NCI-H82 treated with DMSO at 0.1 percent for 48 hours (cell line): ENCODE data around the gene DCC.

ENCODE experiments used
- DNase-seq: peaks from one replicate; lab custom pipeline; 2025; ENCODE audit not compliant: unreplicated experiment; lab: John Stamatoyannopoulos, UW

DCC gene

GRCh38 chr18:52339891-52340371 lies at the start of gene DCC:
DCC (plus strand) TSS chr18:52340197; CDS start chr18:52340788, 591 bp downstream.
- peak; percentile 77 for DNase-seq

GRCh38 chr18:52310651-52311050 lies 29.3 kb upstream of the DCC start:
- DNase-seq = no peak

GRCh38 chr18:52311331-52311730 lies 28.7 kb upstream of the DCC start:
- no peak for DNase-seq

GRCh38 chr18:52312346-52312745 lies 27.7 kb upstream of the DCC start:
- DNase-seq = no peak

GRCh38 chr18:52313213-52313612 lies 26.8 kb upstream of the DCC start:
- DNase-seq = no peak

GRCh38 chr18:52319424-52319983 lies 20.5 kb upstream of the DCC start:
- no peak for DNase-seq

- DNase-seq = no peak
Observed at GRCh38 chr18:52322307-52322706, 17.7 kb upstream of the DCC start.

- no peak for DNase-seq
Observed at GRCh38 chr18:52323802-52324201, 16.2 kb upstream of the DCC start.

- peak; percentile 7 for DNase-seq
Observed at GRCh38 chr18:52325997-52326396, 14.0 kb upstream of the DCC start.

- DNase-seq = no peak
Observed at GRCh38 chr18:52333860-52334259, 6.1 kb upstream of the DCC start.

- DNase-seq = no peak
Observed at GRCh38 chr18:52334307-52334706, 5.7 kb upstream of the DCC start.

GRCh38 chr18:52334896-52335295 lies 5.1 kb upstream of the DCC start:
- no peak for DNase-seq

- DNase-seq = no peak
Observed at GRCh38 chr18:52337276-52337675, 2.7 kb upstream of the DCC start.

GRCh38 chr18:52340406-52341102 lies 557 bp downstream of the DCC start:
- DNase-seq = no peak

- peak; percentile 28 for DNase-seq
Observed at GRCh38 chr18:52341103-52341432, 1.1 kb downstream of the DCC start.

- peak; percentile 18 for DNase-seq
Observed at GRCh38 chr18:52341608-52342381, 1.8 kb downstream of the DCC start.

GRCh38 chr18:52342456-52342855 lies 2.5 kb downstream of the DCC start:
- peak; percentile 10 for DNase-seq

- peak; percentile 80 for DNase-seq
Observed at GRCh38 chr18:52343138-52343537, 3.1 kb downstream of the DCC start.

GRCh38 chr18:52343731-52344340 lies 3.8 kb downstream of the DCC start:
- peak; percentile 37 for DNase-seq

GRCh38 chr18:52344881-52345280 lies 4.9 kb downstream of the DCC start:
- DNase-seq = no peak

GRCh38 chr18:52345428-52345827 lies 5.4 kb downstream of the DCC start:
- no peak for DNase-seq

- DNase-seq = no peak
Observed at GRCh38 chr18:52348209-52348608, 8.2 kb downstream of the DCC start.
